Stimulated activated naive CD8-positive, alpha-beta T cell treated with anti-CD3 and anti-CD28 coated beads, Interleukin-15, Interleukin-2, amounts not matched to agents 100 U/mL and 50 U/mL, for 24 hours (primary cell): ENCODE results near the gene KCNJ13.

Experiments
- ATAC-seq: fragments of 150-1000 bp; cut with Tn5 transposase; one replicate; pipeline ENCODE4 v1.10.0; 2021
- DNase-seq: peaks from one replicate; pipeline ENCODE4 v3.0.0; 2021

KCNJ13 gene

GRCh38 chr2:232776435-232776834 is at the start of gene KCNJ13:
KCNJ13 (minus strand) TSS chr2:232776565; CDS start chr2:232771362, 5,203 bp downstream.
- ATAC-seq (no peak), DNase-seq (no peak)

- ATAC-seq = no peak
- no peak for DNase-seq
Observed at GRCh38 chr2:232817756-232818155, 41.4 kb upstream of the KCNJ13 start.

DNA sequence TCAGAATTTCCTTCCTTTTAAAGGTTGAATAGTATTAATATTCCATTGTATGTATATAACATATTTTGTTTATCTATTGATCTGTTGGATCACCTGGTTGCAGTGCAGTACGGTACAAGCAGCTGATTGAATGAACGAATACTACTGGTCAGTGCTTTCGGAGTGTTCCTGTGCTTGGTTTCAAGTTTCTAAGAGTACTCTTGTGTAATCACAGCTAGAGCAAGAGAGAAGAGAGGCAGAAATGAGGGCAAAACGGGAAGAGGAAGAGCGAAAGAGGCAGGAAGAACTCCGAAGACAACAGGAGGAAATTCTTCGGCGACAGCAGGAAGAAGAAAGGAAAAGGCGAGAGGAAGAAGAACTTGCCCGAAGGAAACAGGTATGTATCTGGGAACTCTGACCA is 40.3 kb upstream of the KCNJ13 start:
- DNase-seq (no peak), ATAC-seq (no peak)

- ATAC-seq (no peak), DNase-seq (no peak)
Observed at GRCh38 chr2:232815569-232815968, 39.2 kb upstream of the KCNJ13 start.

DNA sequence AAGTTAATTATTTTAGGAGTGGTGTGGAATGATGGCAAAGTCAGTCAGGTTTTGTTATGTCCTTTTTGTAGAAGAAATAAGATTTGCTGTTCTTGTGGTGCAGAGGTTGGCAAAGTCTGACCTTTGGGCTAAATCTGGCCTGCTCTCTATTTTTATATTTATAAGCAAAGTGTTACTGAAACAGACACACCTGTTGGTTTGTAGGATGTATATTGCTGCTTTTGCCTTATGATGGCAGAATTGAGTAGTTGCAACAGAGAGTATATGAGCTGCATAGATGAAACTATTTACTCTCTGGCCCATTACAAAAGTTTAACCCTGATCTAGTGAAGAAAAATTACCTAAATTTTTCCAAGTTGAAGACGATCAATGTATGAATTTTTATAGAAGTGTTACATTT is 34.1 kb upstream of the KCNJ13 start:
- DNase-seq (no peak), ATAC-seq (no peak)

- ATAC-seq (no peak), DNase-seq (no peak)
Observed at GRCh38 chr2:232809349-232810124, 33.2 kb upstream of the KCNJ13 start.

- no peak for DNase-seq
Observed at GRCh38 chr2:232802091-232802490, 25.7 kb upstream of the KCNJ13 start.

GRCh38 chr2:232800166-232800565 is 23.8 kb upstream of the KCNJ13 start:
- ATAC-seq (no peak), DNase-seq (no peak)

More at GRCh38 chr2:232802091-232802490, 25.7 kb upstream of the KCNJ13 start:
- ATAC-seq = no peak

DNA sequence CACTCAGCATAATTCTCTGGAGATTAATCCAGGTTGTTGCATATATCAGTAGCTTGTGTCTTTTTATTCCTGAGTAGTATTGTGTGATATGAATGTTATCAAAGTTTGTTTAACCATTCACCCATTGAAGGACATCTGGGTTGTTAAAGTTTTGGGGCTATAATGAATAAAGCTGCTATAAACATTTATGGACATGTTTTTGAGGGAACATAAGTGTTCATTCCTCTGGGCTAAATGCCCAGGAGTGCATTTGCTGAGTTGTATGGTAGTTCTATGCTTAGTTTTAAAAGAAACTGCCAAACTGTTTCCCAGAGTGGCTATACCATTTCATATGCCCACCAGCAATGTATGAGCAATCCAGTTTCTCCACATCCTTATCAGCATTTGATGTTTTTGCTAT is 21.8 kb upstream of the KCNJ13 start:
- DNase-seq (no peak), ATAC-seq (no peak)

- DNase-seq (no peak), ATAC-seq (no peak)
Observed at GRCh38 chr2:232795920-232796319, 19.6 kb upstream of the KCNJ13 start.

- no peak for DNase-seq
Observed at GRCh38 chr2:232794981-232795380, 18.6 kb upstream of the KCNJ13 start.

GRCh38 chr2:232793271-232793670 is 16.9 kb upstream of the KCNJ13 start:
- DNase-seq = no peak
- no peak for ATAC-seq

More at GRCh38 chr2:232794981-232795380, 18.6 kb upstream of the KCNJ13 start:
- ATAC-seq = no peak

GRCh38 chr2:232791518-232791917 is 15.2 kb upstream of the KCNJ13 start:
- ATAC-seq = no peak
- DNase-seq = no peak

DNA sequence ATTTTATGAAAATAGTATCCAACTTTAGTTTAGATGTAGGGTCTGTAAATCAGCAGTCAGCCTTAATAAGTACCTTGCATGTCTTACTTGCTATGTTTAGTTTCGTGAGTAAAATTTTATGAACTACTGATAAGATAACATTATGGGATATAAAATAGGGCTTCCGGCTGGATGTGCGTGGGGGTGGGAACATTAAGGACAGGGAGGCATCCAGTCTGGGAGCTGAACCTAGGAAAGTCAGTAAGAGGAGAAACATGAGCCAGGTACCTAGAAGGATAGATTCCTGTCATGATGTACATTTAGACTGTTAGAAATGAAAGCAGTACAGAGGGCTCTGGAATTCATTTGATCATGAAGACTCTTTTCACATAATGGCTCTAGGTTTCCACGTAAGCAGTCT is 12.7 kb upstream of the KCNJ13 start:
- DNase-seq (no peak), ATAC-seq (no peak)

DNA sequence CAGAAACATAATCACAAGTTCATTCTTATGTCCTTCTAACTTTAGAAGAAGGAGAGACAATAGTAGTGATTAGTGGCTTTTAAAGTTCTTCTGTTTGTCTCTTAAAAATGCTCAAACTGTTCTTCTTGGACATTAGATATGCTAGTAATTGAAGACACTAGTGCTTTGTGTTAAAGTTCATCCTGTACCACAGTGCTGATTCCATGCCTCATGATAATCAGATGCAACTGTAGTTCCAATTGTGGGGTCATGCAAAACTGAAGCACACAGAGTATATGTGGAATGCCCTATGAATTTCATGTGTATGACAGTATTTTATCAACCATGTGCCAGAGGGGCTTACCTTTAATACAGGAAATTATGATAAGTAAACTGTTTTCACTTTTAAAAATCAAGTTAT is 11.4 kb upstream of the KCNJ13 start:
- ATAC-seq = no peak
- no peak for DNase-seq

GRCh38 chr2:232783278-232783677 is 6.9 kb upstream of the KCNJ13 start:
- ATAC-seq (no peak), DNase-seq (no peak)

DNA sequence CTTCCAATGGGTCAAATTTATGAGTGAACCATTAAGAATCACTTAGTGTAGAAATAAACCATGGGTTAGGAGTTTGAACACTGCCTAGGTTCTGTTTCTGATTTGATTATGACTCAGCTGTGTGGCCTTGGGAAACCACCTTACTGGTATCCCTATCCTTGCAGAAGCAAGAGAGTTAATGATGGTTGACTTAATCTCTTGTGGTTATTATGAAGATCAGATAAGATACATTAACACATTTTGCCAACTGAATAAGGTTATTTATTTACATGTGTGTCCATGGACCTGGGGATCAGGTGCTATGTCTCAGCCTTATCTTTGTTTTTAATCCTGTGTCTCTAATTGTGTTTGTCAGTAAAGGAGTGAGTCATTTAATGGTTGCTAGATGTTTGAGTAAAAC is 5.4 kb upstream of the KCNJ13 start:
- DNase-seq = peak; percentile 37
- ATAC-seq = peak; percentile 100

GRCh38 chr2:232779934-232780333 is 3.6 kb upstream of the KCNJ13 start:
- ATAC-seq (no peak), DNase-seq (no peak)

- ATAC-seq = no peak
- DNase-seq = no peak
Observed at GRCh38 chr2:232779465-232779864, 3.1 kb upstream of the KCNJ13 start.

DNA sequence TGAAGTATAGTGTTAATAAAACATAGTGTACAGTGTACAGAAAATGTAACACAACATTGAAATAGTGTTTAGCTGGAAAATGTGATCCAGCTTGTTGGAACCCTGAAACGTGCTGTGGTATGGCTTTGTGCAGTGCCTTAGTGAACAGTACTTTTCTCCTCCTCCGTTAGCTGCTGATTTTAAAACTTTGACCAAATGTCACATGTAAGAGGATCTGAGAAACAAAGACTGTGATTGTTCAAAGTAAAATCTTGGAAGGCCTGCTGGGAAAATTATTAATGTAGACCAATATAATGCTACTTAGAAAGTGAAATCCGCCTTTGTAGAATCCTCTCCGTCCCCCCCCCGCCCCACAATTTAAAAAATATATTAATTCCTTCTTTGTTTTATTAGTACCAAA is 911 bp upstream of the KCNJ13 start:
- no peak for ATAC-seq
- no peak for DNase-seq

DNA sequence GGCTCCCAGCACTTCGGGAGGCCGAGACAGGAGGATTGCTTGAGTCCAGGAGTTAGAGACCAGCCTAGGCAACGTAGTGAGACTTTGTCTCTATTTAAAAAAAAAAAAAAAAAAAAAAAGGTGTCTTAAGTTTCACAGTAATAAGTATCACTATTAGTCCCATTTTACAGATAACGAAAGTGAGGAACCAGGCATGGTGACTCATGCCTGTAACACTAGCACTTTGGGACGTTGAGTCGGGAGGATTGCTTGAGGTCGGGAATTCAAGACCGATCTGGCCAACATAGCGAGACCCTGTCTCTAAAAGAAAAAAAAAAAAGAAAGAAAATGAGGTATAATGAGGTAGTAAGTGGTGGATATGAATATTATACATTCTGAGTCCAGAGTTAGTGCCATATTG is 2.5 kb downstream of the KCNJ13 start:
- no peak for ATAC-seq
- DNase-seq = no peak

DNA sequence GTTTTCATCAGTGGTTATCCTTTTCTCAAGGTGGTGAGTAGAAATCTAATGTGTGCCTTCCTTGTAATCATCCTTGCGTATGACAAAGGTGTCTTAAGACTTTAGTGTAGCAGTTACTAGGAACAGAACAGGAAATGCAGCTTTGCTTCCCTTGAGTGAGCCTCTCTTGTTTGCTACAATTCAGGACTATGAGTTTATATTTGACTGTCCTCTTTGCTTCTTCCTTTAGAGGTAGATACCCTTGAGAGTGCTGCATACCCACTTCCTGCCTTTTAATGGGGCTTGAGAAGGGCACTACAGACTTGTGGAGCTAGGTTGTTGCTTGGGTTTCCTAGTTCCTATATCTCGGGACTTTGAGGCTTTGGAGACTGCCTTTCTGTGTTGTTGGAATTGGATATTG is 3.8 kb downstream of the KCNJ13 start:
- DNase-seq (no peak), ATAC-seq (peak; percentile 61)

DNA sequence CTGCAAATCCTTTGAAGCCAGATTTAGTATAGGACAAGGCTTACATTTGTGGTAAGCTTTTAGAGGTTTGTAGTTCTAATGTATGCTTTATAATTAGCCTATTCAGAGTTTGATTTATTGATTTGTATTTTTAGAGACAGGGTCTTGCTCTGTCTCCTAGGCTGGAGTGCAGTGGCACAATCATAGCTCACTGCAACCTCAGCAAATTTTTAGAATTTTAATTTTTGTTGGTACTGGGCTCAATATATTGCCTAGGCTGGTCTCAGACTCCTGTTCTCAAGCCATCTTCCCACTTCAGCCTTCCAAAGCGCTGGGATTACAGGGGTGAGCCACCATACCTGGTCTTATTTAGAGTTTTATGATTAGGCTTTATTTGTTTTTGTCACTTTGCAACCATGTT is 4.5 kb downstream of the KCNJ13 start:
- ATAC-seq (no peak), DNase-seq (no peak)

DNA sequence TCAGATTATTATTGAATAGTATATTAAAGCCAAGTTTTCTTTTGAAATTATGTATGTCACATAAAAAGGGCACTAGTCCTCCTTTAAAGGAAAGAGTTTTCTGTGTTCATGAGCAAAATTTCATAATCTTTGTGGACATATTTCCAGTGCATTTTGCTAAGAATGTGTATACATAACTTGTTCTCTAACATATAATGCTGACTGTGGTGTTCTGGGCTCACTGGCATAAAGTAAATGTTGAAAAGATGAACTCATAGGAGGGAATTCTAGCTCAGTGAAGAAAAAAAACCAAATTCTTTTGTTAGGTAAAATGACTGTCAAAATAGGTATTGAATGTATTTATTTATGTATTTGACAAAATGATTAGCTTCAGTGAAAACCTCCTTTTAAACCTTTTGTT is 6.2 kb downstream of the KCNJ13 start:
- ATAC-seq (no peak), DNase-seq (no peak)
